ENCODE results near the gene CXCL1.

CXCL1 gene

DNA sequence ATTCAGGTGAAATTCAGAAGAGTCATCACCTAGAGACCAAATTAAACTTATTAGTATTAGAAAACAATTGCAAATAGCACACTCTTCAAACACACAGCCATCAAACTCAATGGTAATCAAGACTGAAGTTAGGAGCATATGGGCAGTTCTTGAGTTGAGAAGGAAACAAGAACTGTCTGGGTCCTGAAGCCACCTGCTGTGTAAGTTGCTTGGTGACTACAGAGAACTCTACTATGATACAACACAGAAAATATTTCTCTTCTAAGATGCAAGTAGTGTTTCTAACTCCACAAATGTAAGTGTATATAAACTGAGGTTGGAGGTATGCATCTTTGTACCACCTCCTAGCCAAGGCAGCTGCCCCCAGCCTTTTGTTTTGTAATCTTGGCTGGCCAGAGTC is 16.4 kb upstream of the CXCL1 start:
- no peak for DNase-seq

DNA sequence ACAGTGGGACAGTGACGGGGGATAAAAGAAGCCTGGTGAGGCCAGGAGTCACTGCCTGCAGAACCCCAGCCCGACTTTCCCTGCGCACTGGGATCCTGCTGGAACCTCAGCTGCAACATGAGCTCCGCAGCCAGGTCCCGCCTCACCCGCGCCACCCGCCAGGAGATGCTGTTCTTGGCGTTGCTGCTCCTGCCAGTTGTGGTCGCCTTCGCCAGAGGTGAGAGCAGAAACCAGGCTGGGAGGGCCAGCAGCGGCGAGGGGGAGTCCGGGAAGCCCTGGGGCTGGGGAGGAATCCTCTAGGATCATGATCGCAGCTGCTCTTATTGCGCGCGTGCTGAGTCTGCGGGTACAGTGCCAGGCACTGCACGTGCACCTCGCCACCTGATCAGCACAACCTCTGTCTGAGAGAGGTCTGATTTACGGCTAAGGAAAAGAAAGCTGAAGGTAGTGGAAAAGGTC is 15.9 kb upstream of the CXCL1 start, which contains the start of gene PF4V1:
PF4V1 (plus strand) TSS at position 51 of the 459 bp plus-strand sequence; CDS start at position 118, 67 bp downstream.
- no peak for DNase-seq

DNA sequence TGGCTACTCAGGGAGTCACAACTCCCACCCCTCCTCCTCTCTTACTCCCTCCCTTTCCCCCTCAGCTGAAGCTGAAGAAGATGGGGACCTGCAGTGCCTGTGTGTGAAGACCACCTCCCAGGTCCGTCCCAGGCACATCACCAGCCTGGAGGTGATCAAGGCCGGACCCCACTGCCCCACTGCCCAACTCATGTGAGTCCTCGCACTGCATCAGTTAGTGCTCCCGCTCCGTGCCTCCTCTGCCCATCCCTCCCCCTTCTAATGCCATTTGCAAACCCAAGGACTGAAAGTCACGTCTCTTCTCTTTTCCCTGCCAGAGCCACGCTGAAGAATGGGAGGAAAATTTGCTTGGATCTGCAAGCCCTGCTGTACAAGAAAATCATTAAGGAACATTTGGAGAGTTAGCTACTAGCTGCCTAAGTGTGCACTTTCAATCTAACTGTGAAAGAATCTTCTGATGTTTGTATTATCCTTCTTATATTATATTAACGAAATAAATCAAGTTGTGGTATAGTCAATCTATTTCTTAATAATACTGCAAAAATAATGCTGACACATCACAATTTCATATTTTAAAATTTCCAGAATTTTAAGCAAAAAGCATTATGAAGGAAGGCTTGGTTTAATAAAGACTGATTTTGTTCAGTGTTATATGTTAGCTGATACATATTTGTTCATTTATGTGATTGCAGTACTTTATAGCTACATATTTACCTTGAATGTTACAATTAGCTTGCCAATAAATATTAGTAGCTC is 15.3 kb upstream of the CXCL1 start:
- no peak for DNase-seq

DNA sequence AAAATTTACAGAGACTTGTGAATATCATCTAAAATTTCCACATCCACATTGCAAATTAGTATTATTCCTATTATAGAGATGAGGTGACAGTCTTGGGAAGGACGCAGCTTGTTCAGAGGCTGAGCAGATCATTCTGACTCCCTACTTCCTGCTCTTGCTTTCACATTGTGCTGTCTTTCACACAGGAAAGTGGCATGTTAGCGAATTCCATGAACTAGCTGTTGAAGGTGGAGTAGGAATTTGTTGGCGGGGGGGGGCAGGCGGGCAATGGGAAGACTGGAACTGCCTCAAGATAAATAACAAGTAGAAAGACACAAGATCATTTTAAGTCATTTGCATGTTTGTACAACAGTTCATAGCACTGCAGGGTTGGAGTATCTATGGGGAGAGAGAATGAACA is 13.8 kb upstream of the CXCL1 start:
- DNase-seq: no peak

DNA sequence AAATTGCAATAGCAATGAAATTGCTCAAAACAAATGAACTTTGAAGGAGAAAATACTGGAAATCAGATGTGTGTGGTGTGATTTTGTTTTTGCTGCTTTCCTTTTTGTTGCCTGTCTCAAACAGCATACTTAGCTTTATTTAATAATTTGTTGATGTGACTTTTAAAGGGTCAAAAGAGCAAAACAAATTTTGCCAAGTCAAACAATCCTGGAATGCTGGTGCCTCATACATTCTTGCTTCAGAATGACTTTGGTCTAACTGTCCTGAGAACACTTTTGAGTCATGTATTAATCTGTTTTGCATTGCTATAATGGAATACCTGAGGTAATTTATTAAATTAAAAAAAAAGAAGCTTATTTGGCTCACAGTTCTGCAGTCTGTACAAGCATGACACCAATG is 12.7 kb upstream of the CXCL1 start:
- DNase-seq: no peak

DNA sequence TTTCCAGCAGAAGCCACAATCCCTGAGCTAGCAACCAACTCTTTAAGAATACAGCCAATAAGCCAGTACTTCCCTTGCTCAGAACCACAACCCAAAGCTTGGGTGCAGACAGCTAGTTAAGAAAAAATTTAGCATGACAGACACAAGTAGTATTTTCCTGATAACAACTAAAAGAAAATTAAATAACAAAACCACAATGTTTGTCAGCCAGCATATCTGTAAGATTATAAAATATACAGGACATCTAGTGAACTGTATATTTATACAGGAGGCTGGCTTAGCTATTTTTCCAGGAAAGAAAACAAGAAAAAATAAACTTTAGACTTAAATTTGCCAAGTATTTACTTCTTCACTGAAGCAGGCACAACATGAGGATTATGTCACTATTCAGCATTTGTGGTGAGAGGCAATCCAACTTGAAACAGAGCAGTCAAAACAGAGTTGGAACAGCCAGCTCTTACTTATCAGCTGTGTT is 9.5 kb upstream of the CXCL1 start:
- no peak for DNase-seq

DNA sequence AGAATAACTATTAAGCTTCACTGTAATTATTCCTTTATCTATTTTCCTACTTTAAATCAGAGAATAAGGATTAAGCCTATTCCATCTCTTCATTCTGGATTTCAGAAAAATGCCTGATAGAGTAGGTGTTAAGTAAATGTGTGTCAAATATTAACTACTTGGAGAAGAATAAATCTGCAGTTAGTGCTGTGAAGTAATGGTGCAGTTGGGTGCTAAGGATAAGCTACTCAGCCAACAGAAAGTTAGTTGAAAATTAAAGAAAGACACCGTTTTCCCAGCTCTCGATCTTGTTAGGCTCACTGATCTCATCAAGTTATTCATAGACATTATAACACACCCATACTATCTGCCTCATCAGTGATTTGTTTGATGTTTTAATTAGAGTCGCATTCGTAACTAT is 9.0 kb upstream of the CXCL1 start:
- no peak for DNase-seq

DNA sequence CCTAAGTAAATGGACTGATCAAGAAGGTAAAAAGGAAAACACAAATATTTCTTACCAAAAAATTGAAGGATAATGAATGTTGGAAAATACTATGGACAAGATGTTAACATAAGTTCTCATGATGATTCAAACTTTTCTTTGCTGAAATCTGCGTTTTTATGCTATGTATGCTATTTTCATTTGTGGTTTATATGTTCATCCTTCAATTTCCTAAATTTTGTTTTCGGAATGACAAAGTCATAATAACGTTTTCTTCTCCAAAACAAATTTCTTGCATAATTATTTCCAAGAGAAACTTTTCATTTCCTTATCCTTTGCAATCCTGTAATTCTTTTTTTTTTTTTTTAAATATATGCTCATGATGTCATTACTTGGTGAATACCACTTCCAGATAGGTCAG is 8.3 kb upstream of the CXCL1 start:
- DNase-seq: no peak

DNA sequence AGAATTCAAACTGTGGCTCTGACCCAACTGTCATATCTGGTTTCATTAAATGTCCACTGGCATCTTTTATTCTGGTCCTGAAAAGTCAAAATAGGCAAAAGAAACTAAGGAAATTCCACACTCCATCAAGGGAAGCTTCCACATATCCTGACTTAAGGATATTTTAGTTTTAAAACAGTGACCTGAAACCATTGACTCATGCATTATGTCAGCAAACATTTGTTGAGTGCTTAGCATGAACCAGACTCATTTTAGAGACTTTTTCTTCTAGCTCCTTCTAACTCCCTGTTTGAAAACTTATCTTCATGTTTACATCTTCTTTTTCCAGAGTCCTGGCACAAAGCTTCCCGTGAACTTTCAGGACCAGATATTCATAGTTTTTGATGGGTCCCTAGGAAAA is 6.9 kb upstream of the CXCL1 start:
- DNase-seq: no peak

DNA sequence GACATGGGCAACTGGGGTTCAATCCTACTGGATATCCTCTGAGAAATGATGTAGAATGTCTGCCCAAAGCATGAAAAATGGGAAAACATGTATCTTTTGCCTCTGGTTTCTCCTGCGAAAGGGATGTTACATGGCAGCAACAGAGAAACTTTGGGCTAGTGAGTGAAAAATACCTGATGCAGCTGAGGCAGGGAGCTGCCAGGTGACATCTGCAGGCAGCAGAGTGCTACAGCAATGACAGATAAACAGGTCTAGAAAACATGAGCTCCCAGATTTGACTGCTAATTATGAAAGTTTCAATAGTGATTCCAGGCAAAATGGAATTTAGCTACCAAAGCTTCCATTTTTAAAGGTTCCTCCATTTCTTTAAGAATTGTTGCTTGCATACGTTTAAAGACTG is 4.8 kb upstream of the CXCL1 start:
- DNase-seq: no peak

DNA sequence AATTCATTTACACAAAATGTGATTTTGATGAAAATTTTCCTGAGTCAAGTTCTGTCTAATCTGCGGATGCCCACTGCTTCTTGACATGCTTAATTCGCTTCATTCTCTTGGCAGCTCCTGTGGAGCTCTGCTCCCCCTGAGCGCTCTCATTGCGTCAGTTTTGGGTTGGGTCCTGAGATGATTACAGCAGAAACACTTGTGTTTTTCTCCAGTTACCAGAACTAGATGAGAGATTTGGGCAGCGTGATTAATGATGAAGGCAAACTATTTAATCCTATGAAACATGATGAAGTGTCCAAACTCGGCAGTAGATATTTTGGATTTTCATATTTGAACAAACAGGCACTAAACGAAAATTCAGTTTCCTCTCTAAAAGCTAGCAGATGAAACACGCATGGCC is 4.2 kb upstream of the CXCL1 start:
- DNase-seq: no peak

DNA sequence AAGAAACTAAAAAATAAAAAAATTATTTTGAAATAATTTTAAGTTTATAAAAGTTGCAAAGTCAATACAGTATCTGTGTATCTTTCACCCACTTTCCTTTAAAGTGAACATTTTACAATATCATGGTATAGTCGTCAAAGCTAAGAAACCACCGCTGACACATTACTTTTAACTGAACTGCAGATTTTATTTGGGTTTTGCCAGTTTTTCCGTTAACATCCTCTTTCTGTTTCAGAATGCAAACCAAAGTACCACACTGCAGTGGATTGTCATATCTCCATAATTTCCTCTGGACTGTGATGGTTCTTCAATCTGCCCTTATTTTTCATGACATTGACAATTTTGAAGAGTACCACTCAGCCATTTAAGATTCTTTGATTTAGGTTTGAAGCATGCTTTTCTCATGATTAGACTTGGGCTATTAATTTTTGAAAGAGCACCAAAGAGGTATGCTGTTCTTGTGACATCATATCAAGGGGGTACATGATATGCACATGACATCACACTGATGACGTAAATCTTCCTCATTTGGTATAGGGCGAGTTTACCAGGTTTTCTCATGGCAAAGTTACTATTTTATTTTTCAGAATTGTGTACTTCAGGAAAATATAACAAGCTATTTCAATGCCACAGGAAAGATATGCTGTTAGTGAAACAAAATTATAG is 3.6 kb upstream of the CXCL1 start:
- no peak for DNase-seq

DNA sequence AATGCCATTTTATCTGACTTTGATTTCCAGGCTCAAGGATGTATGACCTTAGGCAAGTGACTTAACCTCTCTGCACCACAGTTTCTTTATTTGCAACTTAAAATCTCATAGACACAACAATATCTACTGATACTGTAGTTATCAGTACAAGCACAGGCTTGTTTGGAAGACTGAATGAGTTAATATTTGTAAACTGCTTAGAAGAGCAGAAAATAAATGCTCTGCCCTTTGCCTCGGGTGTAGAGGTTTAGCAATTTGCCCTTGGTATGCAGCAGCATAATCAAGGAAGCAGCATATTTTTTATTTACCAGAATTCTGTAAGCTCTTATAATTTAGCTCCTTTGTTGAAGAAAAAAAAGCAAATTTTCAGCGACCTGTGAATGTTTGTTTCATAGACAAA is 2.9 kb upstream of the CXCL1 start:
- no peak for DNase-seq

DNA sequence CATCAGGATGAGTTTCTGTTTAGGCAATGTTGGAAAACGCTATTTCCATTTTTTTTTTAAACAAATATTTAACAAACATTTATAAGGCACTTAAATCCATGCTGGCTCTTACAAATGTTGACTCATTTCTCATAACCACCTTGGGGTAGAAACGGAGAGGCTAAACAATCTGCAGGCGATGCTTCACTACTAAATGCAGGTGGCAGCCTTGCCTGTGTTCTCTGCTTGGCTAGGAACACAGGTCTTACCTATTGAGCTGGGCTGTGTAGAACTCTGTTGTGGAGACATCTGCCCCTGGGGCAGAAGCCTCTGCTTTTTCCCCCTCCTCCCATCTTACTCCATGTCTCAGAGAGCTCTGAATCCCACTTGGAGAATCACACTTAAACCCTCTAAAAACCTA is 1.4 kb upstream of the CXCL1 start:
- no peak for DNase-seq

DNA sequence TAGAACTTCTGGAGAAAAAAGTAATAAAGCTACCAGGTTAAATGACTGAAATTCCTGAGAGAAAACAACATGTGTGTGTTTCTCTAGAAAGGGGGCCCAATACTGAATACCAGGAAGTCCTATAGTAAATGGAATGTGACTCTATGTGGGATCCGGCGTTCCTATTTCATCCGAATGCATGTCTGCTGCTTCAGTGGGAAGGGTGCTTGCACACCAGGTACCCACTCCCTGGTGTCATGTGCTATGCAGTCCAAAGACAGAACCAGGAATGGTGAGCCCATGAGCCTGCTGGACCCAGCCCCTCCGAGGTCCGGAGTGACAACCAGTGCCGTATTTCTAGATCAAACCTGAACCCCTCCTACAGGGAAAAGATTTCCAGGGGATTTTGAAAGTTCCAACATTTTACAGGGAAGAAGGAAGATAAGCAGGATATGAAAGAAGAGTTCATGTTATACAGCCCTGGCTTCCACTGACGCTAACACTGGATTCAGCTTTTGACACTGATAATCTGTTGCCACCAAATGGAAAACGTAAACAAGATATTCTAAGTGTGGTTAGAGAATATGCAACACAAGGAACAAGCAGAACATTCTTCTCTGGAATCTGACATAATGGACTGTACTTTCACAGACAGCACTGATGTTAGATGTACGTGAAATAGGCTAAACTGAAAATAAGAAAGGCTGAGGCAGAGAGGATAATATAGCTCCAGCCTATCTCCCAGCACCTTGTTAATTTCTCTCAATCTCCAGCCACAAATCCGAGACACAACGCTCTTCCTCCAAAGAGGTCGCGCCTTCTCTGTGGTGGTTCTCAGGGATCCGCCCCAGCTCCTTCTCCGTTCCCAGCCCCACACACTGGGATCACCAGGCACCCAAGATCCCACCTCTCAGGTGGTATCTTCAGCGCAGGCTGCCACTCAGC is 725 bp upstream of the CXCL1 start:
- no peak for DNase-seq

DNA sequence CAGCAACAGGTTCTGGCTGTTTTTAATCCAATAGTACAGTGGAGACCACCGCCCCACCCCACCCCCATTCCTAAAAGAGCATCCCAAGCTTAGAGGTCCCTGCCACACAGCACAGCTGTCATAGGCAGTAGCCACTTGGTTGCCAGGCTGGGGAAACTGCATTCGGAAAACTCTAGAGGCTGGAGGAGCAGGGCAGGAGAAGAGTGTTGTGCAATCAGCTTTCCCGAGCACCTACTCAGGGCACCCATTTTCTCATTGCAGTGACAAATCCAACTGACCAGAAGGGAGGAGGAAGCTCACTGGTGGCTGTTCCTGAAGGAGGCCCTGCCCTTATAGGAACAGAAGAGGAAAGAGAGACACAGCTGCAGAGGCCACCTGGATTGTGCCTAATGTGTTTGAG is 1.1 kb downstream of the CXCL1 start:
- DNase-seq: no peak

DNA sequence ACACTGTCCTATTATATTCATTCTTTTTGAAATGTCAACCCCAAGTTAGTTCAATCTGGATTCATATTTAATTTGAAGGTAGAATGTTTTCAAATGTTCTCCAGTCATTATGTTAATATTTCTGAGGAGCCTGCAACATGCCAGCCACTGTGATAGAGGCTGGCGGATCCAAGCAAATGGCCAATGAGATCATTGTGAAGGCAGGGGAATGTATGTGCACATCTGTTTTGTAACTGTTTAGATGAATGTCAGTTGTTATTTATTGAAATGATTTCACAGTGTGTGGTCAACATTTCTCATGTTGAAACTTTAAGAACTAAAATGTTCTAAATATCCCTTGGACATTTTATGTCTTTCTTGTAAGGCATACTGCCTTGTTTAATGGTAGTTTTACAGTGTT is 1.6 kb downstream of the CXCL1 start:
- no peak for DNase-seq

DNA sequence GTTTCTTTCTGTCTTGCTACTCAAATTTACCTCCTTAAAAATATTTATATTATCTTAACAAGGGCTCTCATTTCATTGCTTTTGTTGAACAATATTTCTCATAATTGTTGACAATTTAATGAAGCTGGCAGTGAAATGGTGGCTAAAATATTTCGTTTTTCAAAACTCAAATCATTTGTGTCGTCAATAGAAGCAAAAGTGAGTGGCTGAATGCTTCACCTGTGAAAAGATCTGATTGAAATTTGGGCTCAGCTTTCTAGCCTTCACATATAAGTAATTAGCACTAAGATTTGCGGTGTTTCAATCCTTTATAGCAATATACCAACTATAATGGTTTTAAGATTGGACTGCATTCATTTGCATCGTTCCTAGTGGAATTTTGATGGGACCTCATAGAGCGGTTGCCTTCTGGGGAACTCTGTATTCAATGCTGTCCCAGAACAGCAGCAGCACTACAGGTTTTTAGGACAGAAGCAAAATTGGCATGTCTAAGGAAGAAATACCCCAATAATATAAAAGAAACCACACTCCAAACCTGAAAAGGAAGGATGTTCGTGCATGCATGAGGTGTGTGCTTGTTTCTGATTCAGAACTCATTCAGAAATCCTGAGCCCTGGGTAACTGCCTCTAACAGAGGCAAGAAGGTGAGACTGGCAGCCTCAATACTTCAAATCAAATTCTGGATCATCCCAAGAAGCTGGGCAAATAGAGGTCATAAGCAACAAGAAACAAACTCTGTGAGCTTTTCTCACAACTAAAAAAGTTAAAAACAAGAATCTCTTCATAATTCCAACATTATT is 2.5 kb downstream of the CXCL1 start:
- DNase-seq: no peak

DNA sequence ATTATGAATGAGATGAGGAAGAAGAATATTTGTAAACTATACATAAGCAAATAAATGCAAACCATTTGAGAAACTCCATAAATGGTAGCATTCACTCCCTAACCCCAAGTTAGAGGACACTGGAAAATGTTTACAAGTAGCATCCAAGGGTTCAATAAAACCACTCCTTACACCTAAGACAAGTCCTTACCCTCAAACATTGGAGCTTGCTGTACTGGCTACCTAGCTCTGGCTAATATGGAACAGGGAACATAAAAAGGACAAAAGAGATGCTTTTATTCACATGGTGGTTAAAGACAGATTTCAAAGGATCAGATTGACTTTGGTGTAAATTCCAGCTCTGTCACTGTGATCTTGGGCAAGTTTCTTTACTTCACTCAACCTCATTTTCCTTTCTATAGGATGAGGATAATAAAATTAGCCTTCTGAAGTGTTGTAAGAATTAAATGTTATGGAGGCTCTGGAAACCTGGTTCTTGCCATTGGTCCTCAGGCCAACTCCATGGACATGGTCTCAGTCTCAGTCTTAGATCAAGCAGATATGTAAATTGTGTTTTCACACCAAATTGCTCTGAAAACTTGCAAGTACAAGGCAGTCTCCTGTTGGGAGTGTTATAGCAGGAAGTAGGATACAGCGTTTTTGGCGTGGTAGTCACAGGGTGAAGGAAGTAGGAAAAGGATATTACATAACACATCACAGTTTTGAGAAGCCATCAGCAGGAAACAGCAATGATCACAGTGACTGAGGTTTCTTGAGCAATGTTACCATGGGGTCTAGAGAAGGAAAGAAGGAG is 3.3 kb downstream of the CXCL1 start:
- no peak for DNase-seq

DNA sequence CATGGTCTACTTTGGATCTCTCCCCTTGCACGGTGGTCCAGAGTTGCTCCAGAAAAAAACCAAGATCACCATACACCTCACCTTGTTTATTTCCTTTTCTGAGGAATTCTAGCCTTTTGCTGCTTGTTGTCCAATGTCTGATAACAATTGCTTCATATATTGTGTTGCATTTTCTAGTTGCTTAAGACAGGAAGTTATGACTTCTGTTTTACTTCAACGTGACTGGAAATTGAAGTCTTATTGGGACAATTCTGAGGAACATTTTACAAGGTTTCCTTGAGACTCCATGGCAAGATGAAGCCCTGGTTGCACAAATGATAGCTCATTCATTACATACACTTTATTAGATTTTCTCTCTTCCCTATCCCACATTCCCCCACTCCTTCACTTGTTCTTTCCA is 5.2 kb downstream of the CXCL1 start:
- no peak for DNase-seq

DNA sequence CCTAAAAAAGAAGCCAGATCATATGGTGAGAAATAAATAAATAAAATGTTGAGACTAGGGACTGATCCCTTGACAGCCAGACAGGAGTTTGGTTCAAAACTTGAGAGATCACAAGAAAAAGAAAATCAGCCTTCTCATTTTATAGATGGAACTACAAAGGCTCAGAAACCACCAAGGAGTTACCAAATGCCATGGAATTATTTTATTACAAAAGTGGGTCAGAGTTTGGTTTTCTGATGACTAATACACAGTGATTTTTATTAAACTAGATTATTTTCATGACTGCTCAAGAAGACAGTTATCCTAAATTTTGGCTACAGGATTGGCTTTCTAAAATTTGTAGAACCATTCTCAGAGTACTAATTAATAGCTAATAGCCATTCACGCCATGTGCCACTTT is 6.2 kb downstream of the CXCL1 start:
- no peak for DNase-seq

DNA sequence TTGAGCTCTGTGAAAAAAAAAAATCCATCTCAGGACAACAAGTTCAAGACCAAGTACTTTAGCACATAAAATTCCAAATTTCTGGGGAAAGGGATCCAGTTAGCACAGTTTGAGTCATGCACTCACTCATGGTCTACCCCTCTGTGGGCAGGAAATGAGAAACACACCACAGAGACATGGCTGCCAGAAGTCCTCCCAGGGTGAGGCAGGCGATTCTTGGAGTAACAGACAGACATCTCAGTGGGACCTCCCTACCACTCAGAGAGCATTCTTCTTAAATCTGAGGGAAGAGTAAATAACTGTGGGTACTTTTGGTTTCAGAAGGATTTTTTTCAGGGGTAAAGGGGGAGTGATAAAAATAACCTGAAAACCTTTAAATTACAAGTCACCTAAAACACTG is 14.1 kb downstream of the CXCL1 start:
- no peak for DNase-seq

Measured in activated CD4-positive, alpha-beta T cell treated with anti-CD3 and anti-CD28 coated beads, Interleukin-2, amount 50 U/mL, for 1 hour (primary cell).